GM18498 (cell line): ENCODE results near the gene PFKFB2.

ENCODE experiments used
- ATAC-seq: cut with Tn5 transposase; IDR thresholded peaks from one replicate; pipeline ENCODE4 v1.9.1; 2021; ENCODE audit warnings: mild to moderate bottlenecking, moderate library complexity; ENCODE audit not compliant: unreplicated experiment

Gene PFKFB2

GRCh38 chr1:207088161-207088560, 35.1 kb downstream of the PFKFB2 start:
- no peak for ATAC-seq

GRCh38 chr1:207088701-207089626, 35.9 kb downstream of the PFKFB2 start, which contains the start of gene C4BPB:
Gene C4BPB, plus strand, starts transcription at chr1:207088860. Its CDS starts 672 bp downstream, at chr1:207089532.
- ATAC-seq, result no peak

GRCh38 chr1:207089627-207090355, 36.7 kb downstream of the PFKFB2 start:
- ATAC-seq, result no peak

DNA sequence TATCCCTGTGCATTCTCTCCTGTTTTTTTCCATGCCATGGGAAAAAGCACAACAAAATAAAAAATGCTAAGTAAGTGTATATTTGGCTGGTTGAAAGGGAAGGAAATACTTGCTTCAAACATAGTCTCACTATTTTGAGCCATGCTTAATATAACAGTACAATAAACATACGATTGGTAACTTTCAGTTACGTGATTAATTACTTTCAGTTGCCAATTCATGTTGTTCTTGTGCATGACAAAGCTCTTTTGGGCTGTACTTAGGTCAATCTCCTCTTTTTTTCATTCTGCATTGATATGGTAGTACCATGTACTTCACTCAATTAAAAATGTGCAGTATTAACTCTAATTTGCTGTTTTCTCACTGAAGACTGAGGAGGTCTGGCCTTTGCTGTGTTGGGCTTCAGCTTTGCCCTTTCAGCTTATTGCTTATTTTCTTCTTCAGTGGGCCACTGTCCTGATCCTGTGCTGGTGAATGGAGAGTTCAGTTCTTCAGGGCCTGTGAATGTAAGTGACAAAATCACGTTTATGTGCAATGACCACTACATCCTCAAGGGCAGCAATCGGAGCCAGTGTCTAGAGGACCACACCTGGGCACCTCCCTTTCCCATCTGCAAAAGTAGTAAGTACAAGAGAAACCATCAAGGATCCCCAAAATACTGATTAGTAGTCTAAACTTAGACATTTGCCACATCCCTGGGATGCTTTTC, 38.3 kb downstream of the PFKFB2 start:
- no peak for ATAC-seq

DNA sequence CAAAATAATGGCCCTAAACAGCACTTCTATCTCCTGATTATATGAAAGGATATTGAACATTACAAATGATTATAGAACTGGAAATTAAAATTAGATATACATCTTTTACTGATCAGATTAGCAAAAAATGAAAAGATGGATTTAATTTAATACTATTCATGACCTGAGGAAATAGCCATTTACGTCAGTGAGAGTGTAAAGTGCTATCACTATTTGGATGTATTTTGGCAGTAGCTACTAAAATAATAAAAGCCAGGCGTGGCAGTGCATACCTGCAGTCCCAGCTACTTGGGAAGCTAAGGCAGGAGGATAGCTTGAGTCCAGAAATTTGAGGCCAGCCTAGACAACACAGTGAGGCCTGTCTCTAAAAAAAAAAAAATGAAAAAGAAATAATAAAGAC, 40.9 kb downstream of the PFKFB2 start:
- no peak for ATAC-seq

DNA sequence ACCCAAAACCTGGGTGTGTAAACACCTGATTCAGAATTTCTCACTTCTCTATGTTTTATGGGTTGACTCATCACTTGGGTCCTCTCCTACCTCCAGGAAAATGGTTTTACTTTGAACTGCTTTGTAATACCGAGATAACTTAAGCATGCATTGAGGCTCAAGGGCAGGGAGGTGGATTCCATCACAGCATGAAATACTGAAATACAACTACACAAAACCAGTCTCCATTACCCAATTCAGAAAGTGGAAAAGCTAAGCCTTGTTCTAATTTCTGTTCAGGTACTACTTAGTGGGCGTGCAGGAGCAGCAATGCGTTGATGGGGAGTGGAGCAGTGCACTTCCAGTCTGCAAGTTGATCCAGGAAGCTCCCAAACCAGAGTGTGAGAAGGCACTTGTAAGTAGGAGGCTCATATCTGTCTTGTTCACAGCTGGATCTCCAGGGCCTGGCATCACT, 44.8 kb downstream of the PFKFB2 start:
- peak; percentile 62 for ATAC-seq

GRCh38 chr1:207101720-207102119, 48.6 kb downstream of the PFKFB2 start:
- no peak for ATAC-seq

DNA sequence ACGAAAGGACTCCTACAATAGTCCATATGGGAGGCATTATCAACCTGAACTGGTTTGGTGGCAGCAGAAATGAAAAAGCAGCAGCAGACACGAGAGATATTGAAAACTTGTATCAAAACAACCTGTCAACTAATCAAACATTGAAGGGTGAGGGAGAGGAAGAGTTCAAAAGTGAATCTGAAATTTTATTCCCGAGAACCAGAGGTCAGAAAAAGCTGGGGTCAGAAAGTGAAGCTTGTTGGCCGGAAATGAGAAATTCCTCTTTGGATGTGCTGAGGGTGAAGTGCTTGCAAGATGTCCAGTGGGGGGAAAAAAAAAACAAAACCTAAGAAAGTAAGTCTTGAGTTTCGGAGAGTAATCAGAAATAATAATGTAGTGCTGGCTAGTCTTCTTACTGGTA, 49.1 kb downstream of the PFKFB2 start:
- no peak for ATAC-seq

- ATAC-seq, result no peak
Measured at GRCh38 chr1:207102659-207103058, 49.6 kb downstream of the PFKFB2 start.

DNA sequence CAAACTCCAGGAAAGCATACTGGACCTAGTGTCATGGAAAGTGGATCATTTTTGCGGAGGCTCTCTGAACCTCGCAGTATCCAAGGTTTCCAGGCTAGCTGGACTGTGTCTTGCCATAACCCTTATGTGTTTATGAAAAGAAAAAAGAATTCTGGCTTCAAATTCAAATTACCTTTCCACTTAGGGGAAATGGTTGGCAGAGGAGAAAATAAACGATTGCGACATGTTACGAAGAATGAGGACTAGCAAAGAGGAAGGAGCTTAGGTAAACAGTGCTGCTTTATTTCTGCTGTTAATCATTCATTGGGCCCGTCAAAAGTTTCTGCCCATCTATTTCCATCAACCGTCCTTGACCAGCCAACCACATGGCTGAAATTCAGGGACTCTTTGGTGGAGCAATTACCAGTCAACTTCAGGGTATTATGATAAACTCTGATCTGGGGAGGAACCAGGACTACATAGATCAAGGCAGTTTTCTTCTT, 50.9 kb downstream of the PFKFB2 start, which contains the start of gene C4BPA:
TSS of gene C4BPA (plus strand) at position 342 of the 482 bp plus-strand sequence. CDS start 8,793 bp downstream, outside the sequence.
- ATAC-seq, result no peak

GRCh38 chr1:207109004-207109403, 55.9 kb downstream of the PFKFB2 start:
- ATAC-seq, result no peak

DNA sequence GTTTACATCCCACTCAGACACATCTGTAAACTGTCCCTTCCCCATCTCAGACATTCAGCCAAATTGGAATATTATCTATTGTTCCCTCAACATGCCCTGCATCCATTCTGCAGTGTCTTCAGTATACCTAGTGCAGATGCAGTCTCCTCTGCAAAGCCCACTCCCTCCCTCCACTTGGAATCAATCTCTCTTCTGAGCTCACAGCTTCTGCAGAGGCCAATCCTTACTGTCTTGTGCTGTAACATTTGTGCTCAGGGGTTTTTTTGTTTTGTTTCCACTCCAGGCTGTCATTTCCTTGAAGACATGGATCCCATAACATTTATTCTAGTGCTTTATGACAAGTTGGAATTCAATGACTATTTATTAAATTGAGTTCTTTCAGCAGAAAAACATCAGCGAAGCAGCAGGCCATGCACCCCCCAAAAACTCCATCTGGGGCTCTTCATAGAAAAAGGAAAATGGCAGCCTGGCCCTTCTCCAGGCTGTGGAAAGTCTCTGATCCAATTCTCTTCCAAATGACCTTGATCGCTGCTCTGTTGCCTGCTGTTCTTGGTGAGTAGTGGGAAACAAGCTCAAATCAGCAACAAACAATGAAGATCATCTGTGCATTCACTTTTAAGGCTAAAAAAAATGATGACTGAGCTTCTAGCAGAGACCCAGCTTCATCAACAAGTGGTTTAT, 59.7 kb downstream of the PFKFB2 start:
- ATAC-seq, result no peak

DNA sequence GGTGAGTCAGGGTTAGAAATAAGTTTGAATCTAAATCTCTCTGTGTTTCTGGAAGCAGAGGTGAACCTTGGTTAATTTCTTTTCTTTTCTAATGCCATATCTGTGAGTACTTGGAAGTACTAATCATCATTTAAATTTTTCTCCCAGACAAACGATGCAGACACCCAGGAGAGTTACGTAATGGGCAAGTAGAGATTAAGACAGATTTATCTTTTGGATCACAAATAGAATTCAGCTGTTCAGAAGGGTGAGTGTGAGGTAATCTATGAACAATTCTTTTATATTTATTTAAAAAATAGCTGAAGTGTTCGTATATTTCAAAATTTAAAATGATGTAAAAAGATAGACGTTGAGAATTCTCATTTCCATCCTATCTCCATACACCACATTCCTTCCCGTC, 62.2 kb downstream of the PFKFB2 start:
- no peak for ATAC-seq

DNA sequence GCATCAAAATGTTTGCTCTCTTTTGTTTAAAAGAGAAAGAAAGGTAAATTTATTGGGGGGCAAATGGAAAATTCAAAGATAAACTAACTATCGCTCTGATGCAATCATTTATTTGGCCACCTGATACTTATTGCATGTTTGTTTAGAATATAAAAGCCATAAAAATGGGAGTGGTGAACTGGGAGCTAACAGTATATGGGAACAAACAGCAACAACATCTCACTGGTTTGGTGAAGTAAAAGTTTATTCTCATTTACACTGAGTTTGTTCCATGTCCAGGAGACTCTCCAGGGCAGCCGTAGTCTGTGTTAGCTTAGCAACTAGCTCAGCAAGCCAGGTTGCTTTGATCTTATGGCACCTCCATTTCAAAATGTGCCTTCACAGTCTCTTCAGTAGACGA, 71.3 kb downstream of the PFKFB2 start:
- no peak for ATAC-seq

GRCh38 chr1:207128336-207128921, 75.4 kb downstream of the PFKFB2 start:
- ATAC-seq, result no peak

- no peak for ATAC-seq
Measured at GRCh38 chr1:207129053-207129452, 76.0 kb downstream of the PFKFB2 start.
